RPMI8226 (cell line): ENCODE results near the gene POPDC3.
"Not testable (repeated sequence)": the region's sequence is repeated elsewhere in the genome, so short reads cannot be mapped to it uniquely, and the experiment has no call there.

Experiments used
- DNase-seq: peaks from one replicate; pipeline ENCODE4 v3.0.0-alpha.2; 2015

Gene POPDC3

DNA sequence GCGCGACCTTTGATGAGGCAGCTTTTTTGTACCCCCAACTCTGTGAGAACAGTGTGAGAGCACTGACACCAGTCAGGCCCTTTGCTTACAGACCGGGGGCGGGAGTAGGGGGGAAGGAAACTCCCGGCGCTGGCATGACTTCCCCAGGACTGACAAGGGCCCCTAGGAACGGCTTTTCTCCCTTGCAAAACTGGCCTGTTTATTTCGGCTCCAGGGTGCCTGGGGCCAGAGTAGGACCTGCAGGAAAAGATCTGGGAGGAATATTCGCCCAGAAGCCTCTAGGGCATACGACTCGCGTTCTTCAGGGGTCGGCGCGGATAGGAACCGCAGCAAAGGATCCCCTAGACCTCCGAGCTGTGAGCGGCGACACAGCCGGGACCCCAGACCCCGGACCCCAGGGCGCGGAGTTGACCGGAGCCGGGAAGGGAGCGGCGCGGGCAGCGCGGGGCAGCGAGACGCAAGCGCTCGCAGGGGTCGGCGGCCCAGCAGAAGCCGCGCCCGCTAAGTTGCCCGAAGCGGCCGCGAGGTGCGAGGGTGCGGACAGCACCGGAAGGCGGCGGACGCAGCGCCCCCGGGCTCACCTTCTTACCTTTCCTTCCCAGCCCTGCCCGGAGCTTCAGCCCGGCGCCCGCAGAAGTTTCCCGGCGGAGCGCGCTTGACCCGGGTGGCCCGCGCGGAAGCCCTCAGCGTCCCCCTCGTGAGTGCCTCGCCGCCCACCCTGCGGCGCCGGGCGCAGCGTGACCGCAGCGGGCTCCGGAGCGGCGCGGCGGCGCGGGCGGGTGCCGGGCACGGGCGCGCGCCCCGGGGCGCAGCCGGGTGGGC, at the start of gene POPDC3:
Gene POPDC3, minus strand, starts transcription at position 771 of the 822 bp plus-strand sequence. CDS start 18,105 bp downstream, outside the sequence.
- no peak for DNase-seq

DNA sequence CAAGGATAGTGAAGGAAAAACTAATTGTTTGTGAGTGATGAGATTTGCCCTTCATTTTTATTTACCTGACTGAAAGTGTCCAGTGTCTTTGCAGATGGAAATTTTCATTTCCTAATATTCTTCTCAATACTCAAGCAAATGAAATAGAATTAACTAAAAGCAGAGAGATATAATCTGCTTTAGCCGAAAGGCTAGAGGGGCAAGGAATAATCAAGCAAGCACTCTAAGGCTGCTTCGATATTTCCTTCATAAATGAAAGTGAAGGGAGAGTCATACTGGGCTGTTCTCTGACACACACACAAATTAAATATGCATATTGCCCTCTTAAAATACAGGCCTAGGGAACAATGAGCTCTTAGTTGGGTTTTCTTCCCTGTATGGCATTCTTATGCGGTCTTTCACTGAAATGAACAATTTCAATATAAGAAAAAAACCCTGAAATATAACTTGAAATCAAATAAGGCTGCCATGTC, 47.5 kb upstream of the POPDC3 start:
- DNase-seq = no peak

DNA sequence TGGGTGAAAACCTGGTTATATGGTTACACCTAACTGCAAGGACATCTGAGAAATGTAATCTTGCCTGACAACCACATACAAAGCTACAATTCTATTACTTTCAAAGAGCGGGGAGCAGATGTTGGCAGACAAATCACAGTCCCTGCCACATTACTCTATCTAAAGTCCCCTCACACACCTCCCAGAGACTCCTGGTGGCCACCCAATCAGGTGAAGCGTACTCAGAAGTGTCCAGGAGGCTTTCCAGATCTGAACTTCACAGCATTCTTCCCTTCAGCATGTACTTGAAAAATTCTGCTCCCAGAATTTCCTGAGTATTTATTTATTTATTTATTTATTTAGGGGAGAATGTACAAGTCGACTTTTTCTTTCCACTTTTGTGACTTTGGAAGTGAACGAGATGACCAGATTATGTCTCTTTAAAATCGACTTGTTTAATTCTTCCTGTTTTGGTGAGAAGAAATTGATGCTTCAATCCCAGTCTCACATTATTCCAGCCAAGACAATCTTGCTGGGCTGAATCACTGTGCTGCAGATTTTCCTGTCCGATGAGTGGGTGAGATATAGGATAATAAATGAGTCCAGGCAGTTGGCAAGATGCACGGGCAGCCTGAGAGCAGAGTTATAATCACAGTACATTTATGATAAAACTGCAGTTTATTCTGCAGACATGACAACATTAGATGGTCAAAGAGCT, 46.9 kb upstream of the POPDC3 start:
- DNase-seq = no peak

GRCh38 chr6:105223242-105223641, 43.4 kb upstream of the POPDC3 start:
- no peak for DNase-seq

GRCh38 chr6:105221219-105221618, 41.4 kb upstream of the POPDC3 start:
- not testable (repeated sequence) for DNase-seq

DNA sequence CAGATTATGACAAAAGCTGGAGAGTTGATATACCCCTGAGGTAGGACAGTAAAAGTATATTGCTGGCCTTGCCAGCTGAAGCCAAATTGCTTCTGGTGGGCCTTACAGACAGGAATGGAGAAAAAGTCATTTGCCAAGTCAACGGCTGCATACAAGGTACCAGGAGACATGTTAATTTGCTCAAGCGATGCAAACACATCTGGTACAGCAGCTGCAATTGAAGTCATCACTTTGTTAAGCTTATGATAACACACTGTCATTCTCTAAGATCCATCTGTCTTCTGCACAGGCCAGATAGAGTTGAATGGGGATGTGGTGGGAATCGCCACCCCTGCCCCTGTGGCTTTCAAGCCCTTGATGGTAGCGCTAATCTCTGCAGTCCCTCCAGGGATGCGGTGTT, 40.4 kb upstream of the POPDC3 start:
- no peak for DNase-seq

GRCh38 chr6:105219218-105219617, 39.4 kb upstream of the POPDC3 start:
- DNase-seq = not testable (repeated sequence)

GRCh38 chr6:105215506-105215905, 35.7 kb upstream of the POPDC3 start:
- DNase-seq = no peak

DNA sequence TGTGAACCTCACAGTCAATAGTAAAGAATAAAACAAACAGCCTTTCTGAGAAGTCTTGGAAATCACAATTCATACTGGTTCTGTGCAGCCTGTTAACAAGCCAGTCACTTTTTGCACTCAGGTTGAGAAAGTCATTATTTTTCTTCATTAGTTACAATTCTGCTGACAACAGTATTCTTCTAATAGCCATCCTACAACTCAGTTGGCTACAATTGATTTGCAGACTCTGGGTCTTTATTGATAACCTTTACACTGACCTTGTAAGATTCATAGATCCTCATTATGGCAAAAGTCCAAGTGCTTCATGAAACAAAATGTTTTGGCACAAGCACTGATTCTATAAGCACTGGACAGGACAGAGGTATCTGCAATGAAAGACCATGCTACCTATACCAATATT, 34.9 kb upstream of the POPDC3 start:
- DNase-seq = no peak

- no peak for DNase-seq
Observed at GRCh38 chr6:105213272-105213671, 33.5 kb upstream of the POPDC3 start.

GRCh38 chr6:105212587-105212986, 32.8 kb upstream of the POPDC3 start:
- no peak for DNase-seq

DNA sequence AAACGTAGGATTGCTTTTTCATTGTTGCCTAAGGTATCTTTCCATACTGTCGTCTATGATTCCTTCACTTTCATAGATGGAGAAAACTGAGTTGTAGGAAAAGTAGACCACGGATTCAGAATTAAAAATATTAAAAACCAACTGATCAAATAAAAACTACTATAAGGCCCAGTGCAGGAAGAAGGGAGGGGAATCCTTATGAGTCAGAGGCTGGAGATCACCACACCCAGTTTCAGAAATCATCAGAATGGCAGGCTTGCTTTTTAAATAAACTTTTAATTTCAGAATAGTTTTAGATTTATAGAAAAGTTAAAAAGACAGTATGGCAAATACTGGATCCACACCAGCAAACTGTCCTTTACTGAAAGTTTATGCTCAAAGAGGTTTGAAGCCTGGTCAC, 32.0 kb upstream of the POPDC3 start:
- no peak for DNase-seq

DNA sequence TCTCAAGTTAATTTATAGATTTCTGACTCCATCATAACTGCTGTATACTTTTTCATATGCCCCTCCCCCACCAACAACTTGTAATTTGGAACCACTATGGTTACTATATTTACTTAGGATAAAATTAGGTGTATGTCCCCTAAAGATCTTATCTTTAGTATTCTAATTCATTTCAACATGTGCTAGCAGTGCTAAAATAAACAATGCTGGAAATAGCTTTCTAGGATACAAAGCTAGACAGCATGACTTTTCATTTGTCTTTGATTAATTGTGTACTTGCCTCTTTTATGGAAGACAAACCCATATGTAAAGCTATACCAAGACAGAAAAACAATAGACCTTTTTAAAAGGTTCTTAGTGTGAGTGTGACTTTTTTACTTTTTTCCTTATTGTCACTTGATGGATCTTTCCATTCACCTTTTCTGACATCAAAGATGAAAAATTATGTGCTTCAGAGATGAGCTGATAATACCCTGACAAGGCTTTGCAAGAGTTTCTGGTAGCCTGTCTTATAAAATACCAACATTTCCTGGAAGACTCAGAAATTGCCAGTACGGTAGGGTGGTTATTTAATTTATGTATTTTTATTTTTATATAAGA, 31.2 kb upstream of the POPDC3 start:
- no peak for DNase-seq

GRCh38 chr6:105209950-105210706, 30.3 kb upstream of the POPDC3 start:
- no peak for DNase-seq

- no peak for DNase-seq
Observed at GRCh38 chr6:105207524-105208269, 27.9 kb upstream of the POPDC3 start.

DNA sequence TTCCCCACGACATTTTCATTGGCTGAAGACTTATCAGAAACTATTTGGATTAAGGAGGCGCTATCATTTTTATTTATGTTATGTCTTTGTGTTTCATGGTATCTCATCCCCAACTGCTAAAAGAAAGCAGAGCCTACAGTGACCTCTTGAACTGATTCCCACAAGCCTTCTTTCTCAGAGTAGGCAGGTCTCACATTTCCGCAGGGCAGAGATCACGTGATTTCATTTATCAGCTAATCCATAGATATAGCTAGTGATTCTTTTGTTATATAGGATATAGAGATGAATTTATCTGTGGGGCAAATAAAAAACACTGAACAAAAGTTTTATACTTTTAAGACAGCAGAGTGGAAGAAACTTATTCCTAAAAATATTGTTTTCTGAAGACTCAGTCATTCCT, 25.0 kb upstream of the POPDC3 start:
- no peak for DNase-seq

GRCh38 chr6:105204331-105204730, 24.5 kb upstream of the POPDC3 start:
- DNase-seq = no peak

GRCh38 chr6:105202486-105202885, 22.7 kb upstream of the POPDC3 start:
- DNase-seq = no peak

DNA sequence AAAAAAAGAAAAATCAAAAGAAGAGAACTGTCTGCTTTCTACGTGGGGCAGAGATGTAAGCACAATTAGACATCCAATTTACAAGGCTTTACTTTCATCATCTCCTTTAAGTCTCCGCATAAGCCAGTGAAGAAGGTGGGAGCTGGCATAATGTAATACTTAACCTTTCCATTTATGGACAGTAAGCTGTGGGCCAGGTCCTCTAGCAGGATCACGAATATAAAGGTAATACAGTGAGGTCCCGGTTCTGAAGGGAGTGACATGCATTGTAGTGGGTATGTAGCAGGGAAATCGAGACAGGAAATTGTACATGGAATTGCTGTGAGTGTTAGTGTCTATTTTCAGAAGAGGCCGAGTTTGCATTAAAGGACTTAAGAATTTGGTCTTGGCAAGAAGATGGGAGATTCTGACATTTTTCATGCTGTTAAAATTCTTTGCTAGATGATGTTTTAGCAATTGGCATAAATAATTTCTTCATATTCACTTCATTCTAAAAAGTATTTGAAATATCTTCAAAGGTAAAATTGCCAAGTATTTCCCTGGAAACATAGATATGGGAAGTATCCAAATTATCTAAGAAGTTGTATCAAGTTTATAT, 20.4 kb upstream of the POPDC3 start:
- no peak for DNase-seq

DNA sequence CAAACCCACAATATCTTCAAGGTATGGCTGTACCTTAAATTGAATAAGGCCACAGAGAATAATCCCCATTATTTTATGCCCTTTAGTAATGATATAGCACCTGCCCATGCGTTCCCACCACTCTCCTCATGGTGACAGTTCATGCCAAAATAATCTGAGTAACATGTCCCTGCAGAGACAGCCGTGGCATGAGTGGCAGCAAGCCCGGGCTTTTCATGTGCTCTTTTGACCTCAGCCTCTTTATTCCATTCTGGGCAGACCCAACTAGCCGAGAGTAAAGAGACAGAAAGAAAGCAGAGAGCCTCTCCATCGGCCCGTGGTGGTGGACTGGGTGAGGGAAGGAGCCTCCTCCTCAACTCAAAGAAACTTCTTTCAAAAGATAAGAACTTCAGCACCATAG, 19.9 kb upstream of the POPDC3 start:
- no peak for DNase-seq

- no peak for DNase-seq
Observed at GRCh38 chr6:105196076-105196475, 16.3 kb upstream of the POPDC3 start.

- DNase-seq = no peak
Observed at GRCh38 chr6:105194591-105194990, 14.8 kb upstream of the POPDC3 start.
